HepG2 (cell line): Measurements from ENCODE around the gene NOXO1. TPM values are rescaled to one million over a fixed set of nuclear protein-coding genes. Genes with fewer than 3 reads are reported as not detected.

Source experiments
- ERF ChIP-seq: IDR thresholded peaks from 2 replicates; pipeline ENCODE4 v1.6.1; 2018; ENCODE audit warnings: missing biosample characterization, missing genetic modification reagents
- MAFG ChIP-seq: sonication (generic); formaldehyde crosslinking; IDR thresholded peaks from 2 replicates; pipeline ENCODE4 v1.5.1; 2020; ENCODE audit warnings: mild to moderate bottlenecking, missing genetic modification reagents
- MXI1 ChIP-seq: IDR thresholded peaks from 3 replicates; pipeline ENCODE4 v1.6.1; 2012; ENCODE audit warnings: low read depth, low read length, inconsistent platforms, borderline replicate concordance
- NCOA2 ChIP-seq: sonication (generic); formaldehyde crosslinking; IDR thresholded peaks from 2 replicates; pipeline ENCODE4 v1.8.0; 2022; ENCODE audit warnings: inconsistent platforms
- PAF1 ChIP-seq: IDR thresholded peaks from 2 replicates; pipeline ENCODE4 v1.6.1; 2016; ENCODE audit warnings: missing genetic modification reagents, missing compliant biosample characterization
- RORA ChIP-seq: sonication (generic); formaldehyde crosslinking; IDR thresholded peaks from 2 replicates; pipeline ENCODE4 v1.5.0; 2020; ENCODE audit warnings: mild to moderate bottlenecking, missing genetic modification reagents, moderate library complexity
- SIX4 ChIP-seq: sonication (generic); formaldehyde crosslinking; IDR thresholded peaks from 2 replicates; pipeline ENCODE4 v1.4.0; 2020; ENCODE audit warnings: missing genetic modification reagents
- SP2 ChIP-seq: sonication (generic); formaldehyde crosslinking; IDR thresholded peaks from 2 replicates; pipeline ENCODE4 v1.5.1; 2020; ENCODE audit warnings: mild to moderate bottlenecking, missing genetic modification reagents
- THAP9 ChIP-seq: sonication (generic); formaldehyde crosslinking; IDR thresholded peaks from 2 replicates; pipeline ENCODE4; 2020; ENCODE audit warnings: missing genetic modification reagents, mild to moderate bottlenecking, borderline replicate concordance
- ZHX2 ChIP-seq, 2 experiments: sonication (generic) in 1 of 2; formaldehyde crosslinking in 1 of 2; IDR thresholded peaks; 2 replicates each; pipeline versions ENCODE4 v1.6.1 to v1.9.0; 2014 to 2022; ENCODE audit warnings: antibody characterized with exemption in 1 of 2, borderline replicate concordance in 1 of 2, inconsistent platforms in 1 of 2, low read depth in 1 of 2, missing genetic modification reagents in 1 of 2
- ZNF205 ChIP-seq: IDR thresholded peaks from 2 replicates; pipeline ENCODE4 v1.6.1; 2018; ENCODE audit warnings: missing biosample characterization, missing genetic modification reagents
- ZNF292 ChIP-seq: sonication (generic); formaldehyde crosslinking; IDR thresholded peaks from 2 replicates; pipeline ENCODE4 v1.8.1; 2022; ENCODE audit warnings: mild to moderate bottlenecking, low read depth, missing genetic modification reagents, borderline replicate concordance
- ZNF331 ChIP-seq: sonication (generic); formaldehyde crosslinking; IDR thresholded peaks from 2 replicates; pipeline ENCODE4 v1.4.0; 2020; ENCODE audit warnings: missing genetic modification reagents
- ZNF562 ChIP-seq: sonication (generic); formaldehyde crosslinking; IDR thresholded peaks from 2 replicates; pipeline ENCODE4 v1.8.0; 2022; ENCODE audit warnings: missing genetic modification reagents, borderline replicate concordance
- ZNF749 ChIP-seq: sonication (generic); formaldehyde crosslinking; IDR thresholded peaks from 2 replicates; pipeline ENCODE4 v1.8.0; 2022; ENCODE audit warnings: mild to moderate bottlenecking, missing genetic modification reagents, moderate library complexity, borderline replicate concordance
- polyA plus RNA-seq, 8 experiments: library from polyadenylated mRNA; depleted of rRNA in 3 of 8; stranded (reverse) in 7 of 8; unstranded in 1 of 8; fragments of >200 nt; fragmentation: Illumina TruSeq in 4 of 8; extraction: Trizol in 4 of 8; gene quantifications; 2 replicates each; pipeline versions ENCODE4 v1.2.1 to v1.2.3, GENCODE V29; 2011 to 2016; ENCODE audit warnings: low read depth in 4 of 8, missing spikeins in 1 of 8, mixed read lengths in 1 of 8; ENCODE audit not compliant: insufficient read depth in 1 of 8
- total RNA-seq, 5 experiments: library from RNA; depleted of rRNA; stranded (reverse); fragments of >200 nt; fragmentation: Illumina TruSeq; extraction: Trizol; gene quantifications; 2 replicates each; pipeline ENCODE4 v1.2.3, GENCODE V29; 2016; ENCODE audit warnings: low read depth in 1 of 5
- TF ChIP-seq, protein P1 (sequence below): sonication (generic); formaldehyde crosslinking; IDR thresholded peaks from 2 replicates; pipeline ENCODE4 v1.4.0; 2020; ENCODE audit warnings: mild to moderate bottlenecking, missing genetic modification reagents, borderline replicate concordance

The NOXO1 gene
- total and polyA plus RNA-seq, 2 of the 13 experiments (the other 11 are each of a cell fraction or from before 2014, with no cell fraction given): 0.69 to 1.4 TPM

DNA sequence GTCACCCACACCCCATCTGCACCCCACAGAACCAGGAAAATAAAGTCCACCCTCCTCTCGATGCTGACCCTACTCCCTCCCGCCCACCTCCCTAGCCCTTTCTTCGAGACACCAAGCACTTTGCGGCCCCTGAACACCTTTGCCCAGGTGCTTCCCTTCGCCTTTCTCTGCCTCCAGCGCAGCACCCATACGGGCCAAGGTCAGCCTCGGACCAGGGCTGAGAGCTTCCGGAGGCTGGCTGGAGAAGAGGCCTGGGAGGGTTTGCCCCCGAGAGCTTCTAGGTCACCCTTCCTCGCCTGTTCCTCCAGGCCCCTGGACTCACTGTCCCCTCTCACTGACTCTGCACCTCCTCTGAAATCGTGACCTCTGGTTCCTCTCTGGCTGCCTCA is 42.8 kb upstream of the NOXO1 start (continued):
- TF ChIP-seq ZHX2 (IDR thresholded peaks at IDR 0.05; ENCODE audit: low read depth) (no peak), ZHX2 (CRISPR knock-in tag; IDR thresholded peaks at IDR 0.05; ENCODE audit: borderline replicate concordance) (no peak), ZNF562 (CRISPR knock-in tag) (no peak), ERF (CRISPR knock-in tag) (no peak), NCOA2 (CRISPR knock-in tag) (no peak), PAF1 (no peak), SP2 (CRISPR knock-in tag) (no peak), ZNF292 (CRISPR knock-in tag) (no peak), ZNF205 (no peak), SIX4 (CRISPR knock-in tag) (no peak), THAP9 (no peak), MXI1 (no peak), ZNF331 (CRISPR knock-in tag) (no peak), MAFG (no peak), ZNF749 (CRISPR knock-in tag) (no peak), RORA (CRISPR knock-in tag) (no peak)
- TF ChIP-seq, protein P1, sequence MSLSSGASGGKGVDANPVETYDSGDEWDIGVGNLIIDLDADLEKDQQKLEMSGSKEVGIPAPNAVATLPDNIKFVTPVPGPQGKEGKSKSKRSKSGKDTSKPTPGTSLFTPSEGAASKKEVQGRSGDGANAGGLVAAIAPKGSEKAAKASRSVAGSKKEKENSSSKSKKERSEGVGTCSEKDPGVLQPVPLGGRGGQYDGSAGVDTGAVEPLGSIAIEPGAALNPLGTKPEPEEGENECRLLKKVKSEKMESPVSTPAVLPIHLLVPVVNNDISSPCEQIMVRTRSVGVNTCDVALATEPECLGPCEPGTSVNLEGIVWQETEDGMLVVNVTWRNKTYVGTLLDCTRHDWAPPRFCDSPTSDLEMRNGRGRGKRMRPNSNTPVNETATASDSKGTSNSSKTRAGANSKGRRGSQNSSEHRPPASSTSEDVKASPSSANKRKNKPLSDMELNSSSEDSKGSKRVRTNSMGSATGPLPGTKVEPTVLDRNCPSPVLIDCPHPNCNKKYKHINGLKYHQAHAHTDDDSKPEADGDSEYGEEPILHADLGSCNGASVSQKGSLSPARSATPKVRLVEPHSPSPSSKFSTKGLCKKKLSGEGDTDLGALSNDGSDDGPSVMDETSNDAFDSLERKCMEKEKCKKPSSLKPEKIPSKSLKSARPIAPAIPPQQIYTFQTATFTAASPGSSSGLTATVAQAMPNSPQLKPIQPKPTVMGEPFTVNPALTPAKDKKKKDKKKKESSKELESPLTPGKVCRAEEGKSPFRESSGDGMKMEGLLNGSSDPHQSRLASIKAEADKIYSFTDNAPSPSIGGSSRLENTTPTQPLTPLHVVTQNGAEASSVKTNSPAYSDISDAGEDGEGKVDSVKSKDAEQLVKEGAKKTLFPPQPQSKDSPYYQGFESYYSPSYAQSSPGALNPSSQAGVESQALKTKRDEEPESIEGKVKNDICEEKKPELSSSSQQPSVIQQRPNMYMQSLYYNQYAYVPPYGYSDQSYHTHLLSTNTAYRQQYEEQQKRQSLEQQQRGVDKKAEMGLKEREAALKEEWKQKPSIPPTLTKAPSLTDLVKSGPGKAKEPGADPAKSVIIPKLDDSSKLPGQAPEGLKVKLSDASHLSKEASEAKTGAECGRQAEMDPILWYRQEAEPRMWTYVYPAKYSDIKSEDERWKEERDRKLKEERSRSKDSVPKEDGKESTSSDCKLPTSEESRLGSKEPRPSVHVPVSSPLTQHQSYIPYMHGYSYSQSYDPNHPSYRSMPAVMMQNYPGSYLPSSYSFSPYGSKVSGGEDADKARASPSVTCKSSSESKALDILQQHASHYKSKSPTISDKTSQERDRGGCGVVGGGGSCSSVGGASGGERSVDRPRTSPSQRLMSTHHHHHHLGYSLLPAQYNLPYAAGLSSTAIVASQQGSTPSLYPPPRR (CRISPR knock-in tag): no peak
